KG1 (cell line): ENCODE data around the gene ZMYND10.

Source experiments
- DNase-seq: peaks from one replicate; lab custom pipeline; 2025; lab: John Stamatoyannopoulos, UW

ZMYND10 gene

DNA sequence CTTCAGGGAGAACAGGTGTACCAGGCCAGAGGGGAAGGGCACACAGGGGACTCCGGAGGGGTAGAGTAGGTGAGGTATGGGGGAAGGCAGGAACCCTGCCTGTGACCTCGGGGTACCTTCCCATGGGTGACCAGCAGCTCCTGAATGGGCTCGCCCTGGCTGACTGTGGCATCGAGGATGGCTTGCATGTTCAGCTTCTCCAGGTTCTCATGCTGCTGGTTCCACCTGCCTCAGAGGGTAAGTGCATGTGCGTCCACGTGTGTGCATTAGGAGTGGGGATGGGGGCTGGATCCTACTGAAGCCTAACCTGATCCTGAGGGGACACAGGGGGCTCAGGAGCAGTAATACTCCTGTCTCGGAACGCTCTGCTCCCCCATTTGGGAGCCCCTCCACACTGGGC, 524 bp downstream of the ZMYND10 start:
- no peak for DNase-seq

DNA sequence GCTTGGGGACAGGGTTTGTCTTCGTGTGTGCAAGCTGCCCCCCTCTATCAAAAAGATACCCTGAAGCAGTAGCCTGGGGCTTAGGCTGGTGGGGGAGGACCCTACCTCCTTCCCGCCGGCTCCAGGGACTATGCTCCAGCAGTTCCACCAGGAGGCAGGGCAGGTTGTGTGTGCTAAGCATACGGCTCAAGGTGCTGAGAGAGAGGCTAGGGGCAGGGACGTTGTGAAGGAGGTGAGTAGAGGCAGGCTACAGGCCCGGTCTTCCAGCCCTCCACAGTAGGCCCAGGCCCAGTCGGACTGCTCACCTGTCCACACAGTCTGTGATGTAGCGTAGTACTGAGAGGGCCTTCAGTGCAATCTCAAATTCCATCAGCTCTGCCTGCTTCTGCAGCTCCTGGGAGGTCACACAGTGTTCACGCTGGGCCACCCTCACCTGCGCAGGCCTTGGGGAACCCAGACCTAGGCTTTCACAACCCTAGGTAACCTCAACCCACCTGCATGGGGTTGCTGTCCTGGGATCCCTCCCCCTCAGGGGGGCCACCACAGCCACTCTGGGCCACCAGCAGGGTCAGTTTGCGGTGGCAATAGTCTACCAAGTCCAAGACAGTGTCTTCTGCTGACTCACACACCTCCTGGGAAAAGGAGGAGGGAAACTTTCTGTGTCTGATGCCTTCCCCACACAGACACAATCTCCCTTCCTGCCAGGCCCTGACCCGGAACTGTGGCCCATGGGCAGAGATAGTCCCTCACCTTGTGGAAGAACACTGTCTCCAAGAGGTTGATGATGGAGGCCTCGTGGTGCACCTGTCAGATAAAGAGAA, 2.5 kb downstream of the ZMYND10 start:
- DNase-seq, result no peak

DNA sequence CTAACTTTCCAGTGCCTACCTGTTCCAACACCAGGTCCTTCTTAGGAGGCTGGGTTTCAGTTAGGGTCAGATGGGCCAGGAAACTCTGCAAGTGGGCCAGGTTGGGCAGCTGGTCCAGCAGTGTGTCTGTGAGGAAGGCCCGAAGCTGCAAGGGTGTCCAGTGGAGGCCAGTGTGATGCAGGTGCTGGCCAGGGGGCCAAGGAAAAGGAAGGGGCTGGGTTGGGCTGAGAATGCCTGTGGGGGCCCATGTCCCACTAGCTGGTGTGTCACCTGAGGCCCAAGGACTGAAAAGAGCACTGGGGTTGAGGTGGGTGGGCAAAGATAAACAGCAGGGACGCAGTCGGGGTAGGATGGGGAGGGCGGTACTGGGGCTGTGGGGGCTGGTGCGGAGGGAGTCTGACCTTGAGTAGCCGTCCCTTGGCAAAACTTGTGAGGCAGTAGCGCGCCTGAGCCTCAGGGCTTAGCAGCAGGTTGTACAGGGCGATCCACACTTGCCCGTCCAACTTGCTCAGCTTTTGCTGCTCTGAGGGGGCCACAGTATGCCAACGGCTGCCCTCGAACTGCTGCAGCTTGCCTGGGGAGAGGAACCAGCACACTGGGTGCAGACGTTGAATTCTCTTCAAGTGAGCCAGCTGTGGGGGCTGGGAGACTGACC, 3.4 kb downstream of the ZMYND10 start:
- no peak for DNase-seq

DNA sequence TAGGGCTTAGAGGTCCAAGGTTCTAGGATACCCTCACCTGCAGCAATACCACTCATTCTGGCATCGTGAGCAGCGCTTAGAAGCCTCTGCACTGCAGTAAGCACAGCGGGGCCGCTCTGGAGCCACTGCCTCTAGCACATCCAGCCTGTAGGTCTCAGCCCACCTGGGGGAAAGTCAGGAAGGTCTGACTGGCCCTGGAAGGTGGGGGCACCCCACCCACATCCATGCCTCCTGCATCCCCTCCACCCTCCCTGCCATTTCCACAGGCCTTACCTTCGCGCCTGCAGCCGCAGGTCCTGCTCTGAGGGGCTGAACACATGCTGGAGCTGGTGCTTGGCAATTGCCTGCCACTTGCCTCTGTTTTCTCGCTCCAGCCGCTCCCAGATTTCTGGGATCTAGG, 4.0 kb downstream of the ZMYND10 start:
- no peak for DNase-seq

DNA sequence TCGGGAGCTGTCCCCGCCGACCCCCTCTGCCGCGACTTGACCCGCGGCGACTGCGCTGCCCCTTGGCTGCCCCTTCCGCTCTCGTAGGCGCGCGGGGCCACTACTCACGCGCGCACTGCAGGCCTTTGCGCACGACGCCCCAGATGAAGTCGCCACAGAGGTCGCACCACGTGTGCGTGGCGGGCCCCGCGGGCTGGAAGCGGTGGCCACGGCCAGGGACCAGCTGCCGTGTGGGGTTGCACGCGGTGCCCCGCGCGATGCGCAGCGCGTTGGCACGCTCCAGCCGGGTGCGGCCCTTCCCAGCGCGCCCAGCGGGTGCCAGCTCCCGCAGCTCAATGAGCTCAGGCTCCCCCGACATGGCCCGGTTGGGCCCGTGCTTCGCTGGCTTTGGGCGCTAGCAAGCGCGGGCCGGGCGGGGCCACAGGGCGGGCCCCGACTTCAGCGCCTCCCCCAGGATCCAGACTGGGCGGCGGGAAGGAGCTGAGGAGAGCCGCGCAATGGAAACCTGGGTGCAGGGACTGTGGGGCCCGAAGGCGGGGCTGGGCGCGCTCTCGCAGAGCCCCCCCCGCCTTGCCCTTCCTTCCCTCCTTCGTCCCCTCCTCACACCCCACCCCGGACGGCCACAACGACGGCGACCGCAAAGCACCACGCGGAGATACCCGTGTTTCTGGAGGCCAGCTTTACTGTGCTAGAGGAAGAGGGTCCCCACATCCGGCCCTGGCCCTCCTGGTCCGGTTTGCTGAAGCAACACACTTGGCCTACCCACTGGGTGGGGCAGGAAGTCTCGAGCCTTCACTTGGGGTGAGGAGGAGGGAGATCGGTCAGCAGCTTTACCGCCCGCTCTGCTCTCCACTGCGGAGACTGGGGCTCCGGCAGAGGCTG, 4.8 kb downstream of the ZMYND10 start, which contains the start of gene RASSF1:
Gene RASSF1, minus strand, starts transcription at position 389 of the 882 bp plus-strand sequence. Its CDS starts 31 bp downstream, at position 358.
- peak; percentile 85 for DNase-seq

DNA sequence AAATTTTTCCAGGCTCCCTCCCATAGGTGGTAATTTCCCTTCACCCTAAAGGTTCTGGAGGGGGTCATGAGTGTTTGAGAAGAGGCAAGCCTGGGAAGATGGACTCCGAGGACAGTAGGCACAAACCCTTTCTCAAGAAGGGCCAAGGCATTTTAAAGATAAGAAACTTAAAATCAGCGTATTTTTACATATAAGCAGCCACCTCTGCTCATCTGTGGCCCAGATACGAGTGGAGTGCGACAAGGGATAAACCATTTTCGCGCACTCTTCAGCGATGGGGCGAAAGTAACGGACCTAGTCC, 5.4 kb downstream of the ZMYND10 start:
- no peak for DNase-seq

DNA sequence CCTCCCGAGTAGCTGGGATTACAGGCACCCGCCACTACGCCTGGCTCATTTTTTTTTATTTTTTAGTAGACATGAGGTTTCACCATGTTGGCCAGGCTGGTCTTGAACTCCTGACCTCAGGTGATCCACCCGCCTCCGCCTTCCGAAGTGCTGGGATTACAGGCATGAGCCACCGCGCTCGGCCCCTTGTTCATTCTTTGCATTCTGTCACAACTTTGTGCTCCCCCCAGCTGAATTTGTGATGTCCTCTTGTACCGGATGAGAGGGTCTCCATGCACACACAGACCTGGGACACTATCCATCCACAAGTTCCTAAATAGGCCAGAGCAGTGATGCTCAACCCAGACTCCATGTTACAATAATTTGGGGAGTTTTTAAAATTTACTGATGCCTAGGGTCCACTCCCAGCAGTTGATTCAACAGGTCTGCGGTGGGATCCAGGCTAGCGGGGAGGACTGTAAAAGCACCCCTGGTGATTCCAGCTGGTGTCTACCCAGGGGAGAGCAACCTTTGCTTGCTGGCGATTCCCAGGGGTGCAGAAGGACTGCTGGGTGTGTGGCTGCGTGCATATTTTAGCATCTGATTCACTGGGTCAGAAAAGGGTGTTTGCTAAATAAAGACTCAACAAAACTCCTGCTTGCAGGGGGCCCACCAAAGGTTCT, 5.9 kb downstream of the ZMYND10 start:
- no peak for DNase-seq

DNA sequence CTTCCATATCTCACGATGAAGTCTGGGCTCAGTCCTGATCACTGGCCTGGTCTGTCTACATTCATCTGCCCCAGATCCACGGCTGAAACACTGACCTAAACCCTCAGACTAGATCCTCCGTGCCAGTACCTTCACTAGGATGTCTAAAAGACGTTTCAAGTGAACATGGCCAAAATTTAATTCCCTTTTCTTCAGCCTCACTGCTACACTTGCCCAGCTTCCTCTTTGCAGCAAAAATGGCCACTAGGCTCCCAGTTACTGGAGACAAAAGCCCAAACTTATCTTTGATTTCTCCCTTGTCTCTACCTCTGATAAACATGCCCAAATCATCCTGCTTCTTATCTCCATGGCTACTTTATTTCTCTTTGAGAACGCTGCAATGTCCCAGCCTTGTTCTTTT, 6.6 kb downstream of the ZMYND10 start:
- no peak for DNase-seq

DNA sequence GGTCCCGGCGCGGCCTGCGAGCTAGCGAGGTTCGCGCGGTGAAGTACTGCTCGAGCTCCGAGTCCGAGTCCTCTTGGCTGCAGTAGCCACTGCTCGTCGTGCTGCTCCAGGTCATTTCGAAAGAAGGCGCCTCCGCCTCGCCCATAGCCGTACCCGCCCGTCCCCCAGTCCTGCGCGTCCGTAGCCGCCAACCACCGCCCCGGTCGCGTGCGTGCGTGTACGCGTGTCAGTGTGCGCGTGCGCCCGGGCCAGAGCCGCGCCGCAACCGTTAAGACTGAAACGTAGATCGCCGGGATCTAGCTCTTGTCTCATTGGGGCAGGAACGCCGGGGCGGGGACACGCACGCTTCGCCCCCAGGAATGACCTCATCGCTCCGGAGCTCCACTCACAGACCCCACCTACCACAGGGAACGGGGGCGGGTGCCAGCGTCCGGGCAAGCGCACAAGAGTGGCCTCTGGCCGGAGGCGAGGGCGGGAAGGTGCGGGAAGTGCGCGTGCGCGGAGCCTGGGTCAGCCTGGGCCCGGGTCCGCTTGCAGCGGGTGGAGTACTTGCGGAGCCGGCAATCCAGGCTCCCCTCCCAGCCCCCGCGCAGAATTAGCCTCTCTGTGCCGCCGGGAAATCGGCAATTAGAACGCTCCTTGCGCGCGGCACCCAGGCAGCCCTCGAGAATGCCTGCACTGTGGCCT, 8.2 kb downstream of the ZMYND10 start:
- peak; percentile 93 for DNase-seq

DNA sequence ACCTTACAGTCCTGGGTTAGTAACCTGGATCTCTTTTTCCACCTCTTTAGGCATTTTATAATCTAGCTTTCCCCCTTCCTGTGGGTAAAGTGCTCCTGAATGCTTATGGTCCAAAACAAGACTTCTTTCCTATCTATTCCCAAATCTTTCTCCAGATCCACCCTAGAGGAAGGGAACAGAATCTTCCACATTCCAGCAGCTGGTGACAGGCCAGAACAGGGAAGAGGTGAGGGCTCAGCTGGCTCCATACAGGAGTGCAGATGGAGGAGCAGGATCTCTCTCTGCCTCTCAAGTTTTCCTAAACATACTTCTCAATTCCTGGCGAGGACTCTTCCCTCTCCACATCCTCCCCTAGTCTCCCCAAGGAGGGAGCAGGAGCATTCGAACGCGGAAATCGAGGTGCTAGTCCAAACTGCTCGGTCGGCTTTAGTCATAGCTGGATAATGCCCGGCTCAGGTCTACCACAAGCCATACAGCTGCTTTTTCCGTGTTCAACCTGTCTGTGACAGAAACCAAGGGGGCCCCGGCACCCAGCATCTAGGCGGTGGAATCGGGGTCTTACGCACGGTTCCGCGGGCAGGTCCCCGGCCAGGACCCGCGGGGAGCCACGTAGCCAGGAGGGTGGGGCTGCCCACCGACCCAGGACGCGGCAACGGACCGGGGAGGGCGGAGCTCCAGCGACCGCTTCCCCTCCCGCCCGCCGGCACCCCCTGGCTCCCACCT, 8.9 kb downstream of the ZMYND10 start:
- no peak for DNase-seq

DNA sequence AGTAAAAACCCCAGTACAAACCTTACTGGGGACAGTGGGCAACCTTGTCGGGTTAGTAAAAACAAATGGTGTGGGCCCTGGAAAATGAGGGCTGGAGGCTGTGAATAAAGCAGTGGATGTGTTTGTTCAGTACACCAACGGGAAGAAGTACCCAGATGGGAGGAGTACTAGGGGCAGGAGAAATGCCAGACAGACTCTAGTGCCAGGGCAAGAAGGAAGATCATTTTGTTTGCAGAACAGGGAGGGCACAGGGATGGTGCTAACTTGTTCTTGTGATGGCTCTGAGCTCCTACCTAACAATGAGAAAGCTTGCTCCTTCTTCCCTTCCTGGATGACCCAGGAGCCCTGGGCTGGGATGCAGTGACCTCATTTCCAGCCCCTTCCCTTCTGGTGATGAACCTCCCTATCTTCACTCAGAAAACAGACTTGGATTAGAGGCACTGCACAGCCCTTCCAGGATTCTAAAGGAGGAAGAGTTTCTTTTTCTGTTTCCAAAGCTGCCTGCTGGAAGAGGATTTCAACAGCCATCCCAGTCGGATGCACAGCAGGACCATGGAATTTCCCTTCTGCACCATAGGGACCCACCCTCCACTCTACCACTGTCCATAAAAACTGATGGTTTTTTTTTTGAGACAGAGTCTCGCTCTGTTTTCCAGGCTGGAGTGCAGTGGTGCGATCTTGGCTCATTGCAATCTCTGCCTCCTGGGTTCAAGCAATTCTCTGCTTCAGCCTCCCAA, 11.0 kb downstream of the ZMYND10 start:
- DNase-seq, result no peak

DNA sequence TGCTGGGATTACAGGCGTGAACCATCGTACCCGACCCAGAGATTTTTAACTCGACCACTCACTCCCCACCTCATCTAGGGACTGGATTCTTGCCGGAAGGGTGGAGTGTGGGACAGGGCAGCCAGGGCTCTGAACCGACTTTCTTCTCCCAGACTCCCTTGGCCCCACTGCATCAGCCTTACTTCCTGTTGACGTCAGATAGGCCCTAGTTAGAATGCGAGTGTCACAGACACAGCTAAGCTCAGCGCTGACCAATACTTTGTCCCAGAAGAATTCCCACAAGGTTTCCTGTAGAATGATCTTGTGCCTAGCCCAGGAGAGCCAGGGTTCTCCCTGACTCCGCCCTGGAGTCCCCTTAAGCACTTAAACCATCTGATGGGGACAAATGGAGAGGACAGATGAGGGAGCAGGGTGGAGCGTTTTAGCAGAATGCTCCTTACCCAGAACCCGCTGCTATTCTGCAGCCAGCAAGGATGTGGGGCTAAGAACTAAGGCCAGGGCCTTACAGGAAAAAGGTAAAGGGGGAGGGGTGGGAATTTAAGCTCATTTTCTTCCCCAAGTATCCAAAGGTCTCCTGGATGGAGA, 11.7 kb downstream of the ZMYND10 start:
- DNase-seq, result no peak

DNA sequence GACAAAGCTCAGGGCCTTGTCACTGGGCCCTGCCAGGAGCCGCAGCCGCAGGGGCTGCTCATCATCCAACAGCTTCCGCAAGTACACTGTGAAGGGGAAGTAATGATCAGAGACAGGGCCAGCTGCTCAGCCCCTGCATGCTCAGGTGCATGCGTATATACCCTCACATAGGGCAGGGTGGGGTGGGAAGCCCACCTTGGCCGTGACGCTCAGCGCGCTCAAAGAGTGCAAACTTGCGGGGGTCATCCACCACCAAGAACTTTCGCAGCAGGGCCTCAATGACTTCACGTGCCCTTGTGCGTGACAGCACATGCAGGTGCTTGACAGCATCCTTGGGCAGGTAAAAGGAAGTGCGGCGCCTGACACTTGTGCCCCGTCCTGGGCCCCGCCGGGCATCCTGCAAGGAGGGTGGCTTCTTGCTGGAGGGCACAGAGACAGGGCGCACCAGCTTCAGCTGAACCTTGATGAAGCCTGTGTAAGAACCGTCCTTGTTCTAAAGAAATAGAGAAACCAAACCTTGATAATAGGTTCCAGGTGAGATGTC, 14.1 kb downstream of the ZMYND10 start:
- DNase-seq, result no peak

DNA sequence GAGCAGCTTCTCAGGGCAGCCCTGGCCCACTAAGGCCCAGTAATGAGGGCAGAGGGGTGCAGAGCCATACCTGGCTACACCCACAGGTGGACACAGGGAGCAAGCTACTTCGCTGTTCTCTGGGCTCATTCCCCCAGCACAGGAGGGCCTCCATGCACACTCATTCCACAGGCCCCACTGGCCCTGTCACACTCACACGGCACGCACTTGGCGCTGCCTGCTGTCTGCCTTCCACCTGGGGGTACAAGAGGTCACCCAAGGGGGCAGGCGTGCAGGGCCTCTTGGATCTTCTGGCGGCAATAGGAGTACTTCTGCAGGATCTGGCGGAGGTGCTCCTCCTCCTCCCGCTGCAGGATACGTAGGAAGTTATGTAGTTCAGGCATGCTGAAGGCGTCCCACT, 15.2 kb downstream of the ZMYND10 start:
- no peak for DNase-seq

DNA sequence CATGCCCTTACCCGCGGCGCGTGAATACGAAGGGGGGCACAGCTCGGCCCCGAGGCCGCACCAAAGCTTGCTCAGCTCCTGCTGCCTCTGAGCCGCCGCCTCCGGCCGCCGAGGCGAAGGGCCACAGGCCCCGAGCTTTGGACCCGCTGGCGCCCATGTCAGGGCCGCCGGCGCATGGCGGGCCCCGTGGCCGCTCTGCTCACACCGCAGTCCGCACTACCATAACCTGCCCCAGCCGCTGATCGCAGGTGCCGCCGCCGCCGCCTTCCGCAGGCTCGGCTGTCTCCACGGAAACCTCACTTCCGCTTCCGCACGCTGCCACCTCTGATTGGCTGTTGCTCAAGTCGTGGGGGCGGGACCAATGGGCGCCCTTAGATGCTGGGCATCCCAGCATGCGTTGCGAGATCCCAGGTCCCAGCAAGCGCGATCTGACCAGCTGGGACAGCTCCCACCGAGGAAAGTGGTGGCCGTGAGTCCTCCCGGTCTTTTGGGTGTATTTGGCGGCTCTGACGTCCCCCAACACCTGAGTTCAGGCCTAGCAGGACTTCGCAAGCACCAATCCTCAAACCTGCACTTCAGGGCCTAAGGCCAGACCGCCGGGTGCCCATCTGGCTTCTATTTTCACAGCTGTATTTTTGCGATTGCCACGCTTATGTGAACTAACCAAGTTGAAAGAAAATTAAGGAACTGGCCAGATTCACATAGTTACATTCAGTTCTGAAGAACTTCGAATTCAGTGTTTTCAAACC, 17.4 kb downstream of the ZMYND10 start, which contains the start of gene TUSC2:
Gene TUSC2, minus strand, starts transcription at position 281 of the 749 bp plus-strand sequence. Its CDS starts 124 bp downstream, at position 157.
- peak; percentile 96 for DNase-seq

DNA sequence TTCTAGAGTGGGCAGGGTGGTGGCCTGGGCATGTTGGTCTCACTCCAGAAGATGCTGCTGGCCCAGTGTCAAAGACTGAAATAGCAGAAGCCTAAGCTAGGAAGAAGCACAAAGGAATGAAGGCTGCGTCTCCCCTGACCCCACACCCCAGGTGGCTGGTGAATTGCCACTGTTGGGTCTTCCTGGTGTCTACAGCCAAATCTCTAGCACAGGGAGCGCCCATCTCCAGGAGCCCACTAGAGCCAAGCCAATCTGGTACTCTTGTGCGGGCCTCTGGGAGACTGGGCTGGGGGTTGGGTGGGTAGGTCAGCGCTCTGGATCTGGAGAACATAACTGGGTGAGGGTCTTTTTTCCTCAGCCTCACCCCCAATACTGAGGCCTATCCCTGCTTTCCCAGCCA, 18.4 kb downstream of the ZMYND10 start:
- DNase-seq, result no peak

DNA sequence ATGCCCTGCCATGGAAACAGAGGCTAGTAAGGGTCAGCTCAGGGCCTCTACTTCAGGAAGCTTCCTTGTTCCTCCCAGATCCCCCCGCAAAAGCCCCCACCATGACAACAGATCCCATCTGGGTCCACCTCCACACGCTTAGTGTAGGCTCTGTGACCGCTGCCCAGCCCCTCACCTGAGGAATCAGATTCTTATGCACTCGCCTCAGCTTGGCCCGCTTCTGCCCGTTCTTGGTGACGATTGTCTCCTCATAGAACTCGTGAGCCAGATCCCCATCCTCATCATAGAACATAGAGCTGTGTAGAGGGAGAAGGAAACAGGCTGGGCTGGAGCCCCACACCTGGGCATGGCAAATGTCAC, 19.4 kb downstream of the ZMYND10 start:
- DNase-seq, result no peak

DNA sequence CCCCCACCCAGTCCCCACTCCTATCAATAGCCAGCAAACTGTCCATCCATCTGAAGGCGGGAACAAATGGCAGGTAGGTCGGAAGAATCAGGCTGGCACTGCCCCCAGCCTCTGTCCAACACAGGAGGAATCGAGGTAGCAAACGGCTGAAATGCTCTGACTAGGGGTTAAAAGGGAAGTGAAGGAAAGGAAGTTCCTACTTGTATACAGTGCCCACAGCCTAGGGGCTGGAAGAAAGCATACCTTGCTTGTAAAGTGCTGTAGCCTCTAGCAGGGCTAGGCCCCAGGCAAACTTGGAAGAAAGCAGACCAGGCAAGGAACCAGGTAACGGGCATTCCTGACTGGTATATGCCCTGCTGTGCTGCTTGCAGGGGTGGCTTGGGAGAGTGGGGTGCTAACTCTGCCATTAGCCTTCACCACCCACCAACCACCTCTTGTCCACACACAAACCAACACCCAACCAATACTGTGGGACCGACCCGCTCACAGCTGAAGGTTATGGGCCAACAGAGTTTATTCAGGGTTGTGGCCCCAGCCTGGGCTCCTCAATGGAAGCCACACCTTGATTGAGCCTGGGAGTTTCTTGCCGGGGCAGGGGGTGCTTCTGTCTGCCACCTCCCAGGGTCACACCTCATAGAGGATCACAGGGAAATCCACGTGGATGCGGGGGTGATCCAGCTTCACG, 19.9 kb downstream of the ZMYND10 start:
- no peak for DNase-seq
